HepG2 (cell line): ENCODE data around the gene SRP68. TPM values are rescaled to one million over a fixed set of nuclear protein-coding genes. Genes with fewer than 3 reads are reported as not detected.
A peak's percentile ranks its signal among the peaks of the same experiment; 100 is the strongest.

Experiments used
- ATAC-seq: fragments of 200-7000 bp; cut with Tn5 transposase; 3 replicates; pipeline ENCODE4 v1.9.1; 2020; ENCODE audit warnings: mild to moderate bottlenecking, moderate library complexity
- BruUV-seq: library from RNA; stranded (reverse); fragments of 400-500 nt; replicated peaks from 2 replicates; lab custom pipeline; 2021; lab: Mats Ljungman, UMichigan
- CTCF ChIA-PET: fragments of 300-600 bp; formaldehyde crosslinking; extraction: SDS; loops from one replicate; lab custom pipeline; 2021; ENCODE audit warnings: low total read pairs, inconsistent platforms, low intra/inter-chr PET ratio; lab: Yijun Ruan, JAX
- POLR2A ChIA-PET: fragments of 350-600 bp; sonication (Branson Sonifier 250); formaldehyde crosslinking; loops from one replicate; lab custom pipeline; 2020; ENCODE audit warnings: antibody characterized with exemption, inconsistent platforms; lab: Yijun Ruan, JAX
- DNase-seq: peaks from one replicate; pipeline ENCODE4 v3.0.0-alpha.2; 2015; ENCODE audit warnings: low spot score
- FAIRE-seq: peaks from 3 replicates; lab custom pipeline; 2011; peaks lifted over from hg19 to GRCh38; lab: Jason Lieb, UNC
- H2AFZ ChIP-seq: one replicate; pipeline ENCODE4 v1.6.1; 2011; ENCODE audit warnings: low read length, inconsistent platforms
- H3K27ac ChIP-seq: fragments of 300-600 bp; 3 replicates; pipeline ENCODE4 v1.8.0; 2011; ENCODE audit warnings: mixed run types, mild to moderate bottlenecking, mixed read lengths, low read length, inconsistent platforms; ENCODE audit not compliant: insufficient read depth; ENCODE audit errors: extremely low read length
- H3K27me3 ChIP-seq, 2 experiments: fragments of 200-600 bp in 1 of 2; 2 replicates in 1 of 2; 3 replicates in 1 of 2; pipeline versions ENCODE4 v1.6.0 to v1.8.0; 2011; ENCODE audit warnings: low read length in 2 of 2, mild to moderate bottlenecking in 2 of 2, moderate library complexity in 2 of 2, inconsistent platforms in 1 of 2; ENCODE audit not compliant: insufficient read depth in 2 of 2, control insufficient read depth in 1 of 2
- H3K36me3 ChIP-seq, 2 experiments: fragments of 200-600 bp in 1 of 2; replicated peaks in 1 of 2; 2 replicates in 1 of 2; 3 replicates in 1 of 2; pipeline versions ENCODE4 v1.5.1 to v1.8.0; 2011; ENCODE audit warnings: low read length in 2 of 2, inconsistent platforms in 1 of 2; ENCODE audit not compliant: insufficient read depth in 2 of 2, control insufficient read depth in 1 of 2
- H3K4me1 ChIP-seq: 2 replicates; pipeline ENCODE4 v1.5.1; 2012; ENCODE audit warnings: low read length, inconsistent platforms; ENCODE audit not compliant: insufficient read depth
- H3K4me2 ChIP-seq: 2 replicates; pipeline ENCODE4 v1.6.0; 2011; ENCODE audit warnings: low read depth, low read length, inconsistent platforms
- H3K4me3 ChIP-seq, 3 experiments: fragments of 200-600 bp in 1 of 3; sonication (generic), shearing (Covaris generic) in 1 of 3; replicated peaks in 1 of 3; 2 replicates each; pipeline ENCODE4 v1.5.1; 2011 to 2016; ENCODE audit warnings: low read length in 3 of 3, inconsistent platforms in 2 of 3, low read depth in 2 of 3, mild to moderate bottlenecking in 2 of 3, control low read depth in 1 of 3, mixed read lengths in 1 of 3; ENCODE audit not compliant: insufficient read depth in 1 of 3
- H3K79me2 ChIP-seq: one replicate; pipeline ENCODE4 v1.6.1; 2011; ENCODE audit warnings: low read length, inconsistent platforms; ENCODE audit not compliant: insufficient read depth
- H3K9ac ChIP-seq: 2 replicates; pipeline ENCODE4 v1.6.0; 2011; ENCODE audit warnings: mild to moderate bottlenecking, low read depth, low read length, inconsistent platforms; ENCODE audit not compliant: insufficient read depth
- H3K9me3 ChIP-seq: 2 replicates; pipeline ENCODE4 v1.5.1; 2012; ENCODE audit warnings: mild to moderate bottlenecking, low read length
- H4K20me1 ChIP-seq: 2 replicates; pipeline ENCODE4 v1.6.0; 2011; ENCODE audit warnings: inconsistent platforms, mild to moderate bottlenecking, low read length, moderate library complexity; ENCODE audit not compliant: insufficient read depth
- CHD4 ChIP-seq: fragments of 200-600 bp; sonication (generic); IDR thresholded peaks from 2 replicates; pipeline ENCODE4 v1.7.0; 2017; ENCODE audit warnings: mild to moderate bottlenecking, low read length, borderline replicate concordance
- HOXA7 ChIP-seq: sonication (generic); formaldehyde crosslinking; IDR thresholded peaks from 2 replicates; pipeline ENCODE4 v1.8.1; 2022; ENCODE audit warnings: mild to moderate bottlenecking, missing genetic modification reagents, moderate library complexity
- MED8 ChIP-seq: sonication (generic); formaldehyde crosslinking; IDR thresholded peaks from 2 replicates; pipeline ENCODE4 v1.8.1; 2023; ENCODE audit warnings: mild to moderate bottlenecking, missing genetic modification reagents; ENCODE audit not compliant: insufficient replicate concordance
- NR3C1 ChIP-seq: sonication (generic); formaldehyde crosslinking; IDR thresholded peaks from 2 replicates; pipeline ENCODE4 v1.4.0; 2020; ENCODE audit warnings: missing genetic modification reagents
- ZNF709 ChIP-seq: sonication (generic); formaldehyde crosslinking; IDR thresholded peaks from 2 replicates; pipeline ENCODE4 v1.5.0; 2020; ENCODE audit warnings: mild to moderate bottlenecking, missing genetic modification reagents
- ZNF841 ChIP-seq: sonication (generic); formaldehyde crosslinking; IDR thresholded peaks from 2 replicates; pipeline ENCODE4 v1.8.1; 2023; ENCODE audit warnings: missing genetic modification reagents, borderline replicate concordance
- ZNF878 ChIP-seq: sonication (generic); formaldehyde crosslinking; IDR thresholded peaks from 2 replicates; pipeline ENCODE4 v1.8.1; 2023; ENCODE audit warnings: mild to moderate bottlenecking, missing genetic modification reagents, moderate library complexity
- WGBS: methylation state at CpG from one replicate; pipeline ENCODE4 v1.1.6; 2017; ENCODE audit warnings: low lambda C conversion rate; 5-methylcytosine and 5-hydroxymethylcytosine counted together
- in situ Hi-C: cut with HindIII; loops from 2 replicates; pipeline ENCODE4 v1.10.0; 2017; ENCODE audit warnings: low pct_unique_long_range_greater_than_20kb; ENCODE audit not compliant: extremely low pct_ligation_motif_present
- intact Hi-C: fragments of 100-400 bp; cut with micrococcal nuclease; formaldehyde crosslinking; loops from one replicate; pipeline ENCODE4 v1.10.0; 2022; ENCODE audit not compliant: unreplicated experiment
- polyA plus RNA-seq, 8 experiments: library from polyadenylated mRNA; depleted of rRNA in 3 of 8; stranded (reverse) in 7 of 8; unstranded in 1 of 8; fragments of >200 nt; fragmentation: Illumina TruSeq in 4 of 8; extraction: Trizol in 4 of 8; gene quantifications; 2 replicates each; pipeline versions ENCODE4 v1.2.1 to v1.2.3, GENCODE V29; 2011 to 2016; ENCODE audit warnings: low read depth in 4 of 8, missing spikeins in 1 of 8, mixed read lengths in 1 of 8; ENCODE audit not compliant: insufficient read depth in 1 of 8
- total RNA-seq, 5 experiments: library from RNA; depleted of rRNA; stranded (reverse); fragments of >200 nt; fragmentation: Illumina TruSeq; extraction: Trizol; gene quantifications; 2 replicates each; pipeline ENCODE4 v1.2.3, GENCODE V29; 2016; ENCODE audit warnings: low read depth in 1 of 5
- TF ChIP-seq, protein P1 (sequence below): sonication (generic); formaldehyde crosslinking; IDR thresholded peaks from 2 replicates; pipeline ENCODE4 v1.4.0; 2020; ENCODE audit warnings: low read depth, mild to moderate bottlenecking, missing genetic modification reagents

The SRP68 gene
- total and polyA plus RNA-seq, 2 of the 13 experiments (the other 11 are each of a cell fraction or from before 2014, with no cell fraction given), result 39.8 to 74.3 TPM

DNA sequence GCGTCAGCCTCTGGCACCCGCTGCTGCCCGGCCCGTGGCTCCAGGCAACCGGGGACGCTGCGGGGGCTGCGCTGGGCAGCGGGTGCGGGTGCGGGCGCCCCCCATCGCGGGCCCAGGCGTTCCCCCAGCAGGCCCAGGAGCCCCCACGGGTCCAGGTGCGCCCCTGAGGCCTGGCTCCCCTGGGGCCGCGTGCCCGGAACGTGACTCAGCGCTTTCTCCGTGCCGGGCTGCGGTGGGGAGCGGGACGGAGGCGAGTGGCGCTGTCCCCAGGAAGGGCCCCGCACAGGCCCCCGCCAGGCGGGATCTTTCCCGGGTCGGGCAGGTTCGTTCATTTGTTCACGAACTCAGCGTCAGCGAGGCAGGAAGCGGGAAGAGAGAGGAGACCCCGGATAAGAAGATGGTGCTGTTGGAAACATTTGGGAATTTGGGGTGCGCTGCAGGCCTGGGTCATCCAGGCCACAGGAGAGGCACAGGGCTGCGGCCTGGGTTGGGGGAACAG, 49.7 kb upstream of the SRP68 start (continued):
- TF ChIP-seq ZNF878 (CRISPR knock-in tag) (no peak), HOXA7 (CRISPR knock-in tag) (0 out of 2 replicates have a peak, but pooled peaks have one; percentile 51), NR3C1 (CRISPR knock-in tag) (no peak), ZNF841 (CRISPR knock-in tag) (0 out of 2 replicates have a peak, but pooled peaks have one; percentile 31), ZNF709 (0 out of 2 replicates have a peak, but pooled peaks have one; percentile 41), MED8 (CRISPR knock-in tag) (peak; percentile 25)
- TF ChIP-seq, all 625 proteins: peak for 11

DNA sequence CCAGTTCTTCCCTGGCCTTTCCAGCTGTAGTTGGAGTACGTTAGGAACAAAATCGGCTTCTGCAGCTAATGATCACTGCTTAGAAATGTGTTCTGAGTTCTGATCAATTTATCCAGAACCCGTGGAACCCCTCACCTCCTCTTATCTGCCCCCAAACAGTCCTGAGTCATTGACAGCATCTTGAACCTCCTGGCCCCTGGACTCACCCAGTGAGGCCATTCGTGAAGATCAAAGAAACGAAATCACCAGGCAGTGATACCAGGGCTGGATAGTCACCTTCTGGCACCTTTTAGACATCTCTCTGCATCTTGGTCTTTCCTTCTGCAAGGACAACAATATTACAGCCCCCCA, 48.3 kb upstream of the SRP68 start:
- H3K9ac ChIP-seq, result no peak overlapping the region
- H3K4me3 ChIP-seq, result no peak overlapping the region
- H3K36me3 ChIP-seq, result no peaks in the 10 kb centered on the region
- no peaks in the 10 kb centered on the region for H3K79me2 ChIP-seq
- ChIA-PET POLR2A (interaction anchor here (1.1 to 3.1 kb wide), 4 partner anchors 17 to 160 kb away, joined by 3 to 14 read pairs (median 6); no protein-coding TSS in a partner anchor), CTCF (interaction anchor here (0.6 to 5.1 kb wide), 7 partner anchors 18 to 159 kb away, joined by 3 to 78 read pairs (median 20); no protein-coding TSS in a partner anchor)
- H2AFZ ChIP-seq, result no peak overlapping the region
- no peaks in the 10 kb centered on the region for H3K9me3 ChIP-seq
- in situ Hi-C loops, result loop anchor here (5.0 kb wide), 2 partner anchors 37 to 157 kb away; no protein-coding TSS in a partner anchor
- peaks cover 0 to 13% of the 10 kb centered on the region in 2 experiments; a peak in 3 of 5 replicates for H3K27me3 ChIP-seq
- intact Hi-C loops, result loop anchor here (1.0 kb wide), 3 partner anchors 33 to 159 kb away; no protein-coding TSS in a partner anchor
- peaks cover 28% of the 10 kb centered on the region for H3K4me1 ChIP-seq
- peak overlapping the region; percentile 53 for H3K4me2 ChIP-seq
- no peak overlapping the region for H3K27ac ChIP-seq
- no peaks in the 10 kb centered on the region for H4K20me1 ChIP-seq
- WGBS, result 48% methylated on average over 5 of the region's 5 CpGs
- DNase-seq (no peak), FAIRE-seq (peak; percentile 26), ATAC-seq (no peak)
- BruUV-seq, result no TSS peak
- 0 out of 2 replicates have a peak, but pooled peaks have one; percentile 3 for TF ChIP-seq CHD4
- TF ChIP-seq, protein P1, sequence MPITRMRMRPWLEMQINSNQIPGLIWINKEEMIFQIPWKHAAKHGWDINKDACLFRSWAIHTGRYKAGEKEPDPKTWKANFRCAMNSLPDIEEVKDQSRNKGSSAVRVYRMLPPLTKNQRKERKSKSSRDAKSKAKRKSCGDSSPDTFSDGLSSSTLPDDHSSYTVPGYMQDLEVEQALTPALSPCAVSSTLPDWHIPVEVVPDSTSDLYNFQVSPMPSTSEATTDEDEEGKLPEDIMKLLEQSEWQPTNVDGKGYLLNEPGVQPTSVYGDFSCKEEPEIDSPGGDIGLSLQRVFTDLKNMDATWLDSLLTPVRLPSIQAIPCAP (CRISPR knock-in tag), result no peak
